HepG2 (cell line): ENCODE data around the gene RECQL. TPM values are rescaled to one million over a fixed set of nuclear protein-coding genes. Genes with fewer than 3 reads are reported as not detected.

Source experiments
- AHR ChIP-seq: IDR thresholded peaks from 2 replicates; pipeline ENCODE4 v1.6.1; 2018; ENCODE audit warnings: missing genetic modification reagents, missing compliant biosample characterization
- EZH2 ChIP-seq: conservative IDR thresholded peaks from 2 replicates; pipeline ENCODE4 v1.6.1; 2012; ENCODE audit warnings: mild to moderate bottlenecking, low read depth, low read length, moderate library complexity
- HES4 ChIP-seq: sonication (generic); formaldehyde crosslinking; IDR thresholded peaks from 2 replicates; pipeline ENCODE4 v1.9.0; 2021; ENCODE audit warnings: mild to moderate bottlenecking, missing genetic modification reagents, borderline replicate concordance
- HHEX ChIP-seq: IDR thresholded peaks from 2 replicates; pipeline ENCODE4 v1.6.1; 2016; ENCODE audit warnings: control low read depth
- KDM5B ChIP-seq: sonication (generic); formaldehyde crosslinking; IDR thresholded peaks from 2 replicates; pipeline ENCODE4 v1.4.0; 2020; ENCODE audit warnings: missing genetic modification reagents, mild to moderate bottlenecking, borderline replicate concordance
- PHF20 ChIP-seq: sonication (generic); formaldehyde crosslinking; IDR thresholded peaks from 2 replicates; pipeline ENCODE4 v1.5.0; 2020; ENCODE audit warnings: mild to moderate bottlenecking, missing genetic modification reagents
- REL ChIP-seq: sonication (generic); formaldehyde crosslinking; conservative IDR thresholded peaks from 2 replicates; pipeline ENCODE4 v1.8.0; 2022; ENCODE audit warnings: mild to moderate bottlenecking, missing genetic modification reagents, moderate library complexity
- SMYD3 ChIP-seq: sonication (generic); formaldehyde crosslinking; IDR thresholded peaks from 2 replicates; pipeline ENCODE4 v1.8.1; 2023; ENCODE audit warnings: mild to moderate bottlenecking, missing genetic modification reagents
- SOX6 ChIP-seq, 2 experiments: fragments of 450-650 bp in 1 of 2; sonication (generic) in 1 of 2; formaldehyde crosslinking in 1 of 2; IDR thresholded peaks; 2 replicates each; pipeline versions ENCODE4 v1.4.0 to v1.6.1; 2017 to 2020; ENCODE audit warnings: antibody characterized with exemption in 1 of 2, mild to moderate bottlenecking in 1 of 2, missing genetic modification reagents in 1 of 2
- ZBTB3 ChIP-seq: sonication (generic); formaldehyde crosslinking; IDR thresholded peaks from 2 replicates; pipeline ENCODE4 v1.4.0; 2020; ENCODE audit warnings: low read depth, mild to moderate bottlenecking, moderate library complexity, missing genetic modification reagents, borderline replicate concordance
- ZNF282 ChIP-seq: fragments of 450-650 bp; IDR thresholded peaks from 2 replicates; pipeline ENCODE4 v1.6.1; 2018; ENCODE audit not compliant: partially characterized antibody
- ZNF563 ChIP-seq: sonication (generic); formaldehyde crosslinking; IDR thresholded peaks from 2 replicates; pipeline ENCODE4 v1.8.0; 2022; ENCODE audit warnings: mild to moderate bottlenecking, moderate library complexity, missing genetic modification reagents
- ZNF687 ChIP-seq: sonication (generic); formaldehyde crosslinking; IDR thresholded peaks from 2 replicates; pipeline ENCODE4 v1.5.1; 2020; ENCODE audit warnings: mild to moderate bottlenecking, missing genetic modification reagents, moderate library complexity
- ZNF772 ChIP-seq: sonication (generic); formaldehyde crosslinking; IDR thresholded peaks from 2 replicates; pipeline ENCODE4 v1.5.0; 2020; ENCODE audit warnings: mild to moderate bottlenecking, missing genetic modification reagents
- polyA plus RNA-seq, 8 experiments: library from polyadenylated mRNA; depleted of rRNA in 3 of 8; stranded (reverse) in 7 of 8; unstranded in 1 of 8; fragments of >200 nt; fragmentation: Illumina TruSeq in 4 of 8; extraction: Trizol in 4 of 8; gene quantifications; 2 replicates each; pipeline versions ENCODE4 v1.2.1 to v1.2.3, GENCODE V29; 2011 to 2016; ENCODE audit warnings: low read depth in 4 of 8, missing spikeins in 1 of 8, mixed read lengths in 1 of 8; ENCODE audit not compliant: insufficient read depth in 1 of 8
- total RNA-seq, 5 experiments: library from RNA; depleted of rRNA; stranded (reverse); fragments of >200 nt; fragmentation: Illumina TruSeq; extraction: Trizol; gene quantifications; 2 replicates each; pipeline ENCODE4 v1.2.3, GENCODE V29; 2016; ENCODE audit warnings: low read depth in 1 of 5
- TF ChIP-seq, protein P1 (sequence below), 2 experiments: sonication (generic) in 1 of 2; formaldehyde crosslinking in 1 of 2; IDR thresholded peaks; 2 replicates each; pipeline versions ENCODE4 v1.6.1 to v1.9.0; 2014 to 2022; ENCODE audit warnings: antibody characterized with exemption in 1 of 2, borderline replicate concordance in 1 of 2, inconsistent platforms in 1 of 2, low read depth in 1 of 2, missing genetic modification reagents in 1 of 2
- TF ChIP-seq, protein P2 (sequence below): sonication (generic); formaldehyde crosslinking; IDR thresholded peaks from 2 replicates; pipeline ENCODE4 v1.5.0; 2020; ENCODE audit warnings: missing genetic modification reagents, mild to moderate bottlenecking, borderline replicate concordance

The RECQL gene
- total and polyA plus RNA-seq, 2 of the 13 experiments (the other 11 are each of a cell fraction or from before 2014, with no cell fraction given): 7.2 to 41.5 TPM

DNA sequence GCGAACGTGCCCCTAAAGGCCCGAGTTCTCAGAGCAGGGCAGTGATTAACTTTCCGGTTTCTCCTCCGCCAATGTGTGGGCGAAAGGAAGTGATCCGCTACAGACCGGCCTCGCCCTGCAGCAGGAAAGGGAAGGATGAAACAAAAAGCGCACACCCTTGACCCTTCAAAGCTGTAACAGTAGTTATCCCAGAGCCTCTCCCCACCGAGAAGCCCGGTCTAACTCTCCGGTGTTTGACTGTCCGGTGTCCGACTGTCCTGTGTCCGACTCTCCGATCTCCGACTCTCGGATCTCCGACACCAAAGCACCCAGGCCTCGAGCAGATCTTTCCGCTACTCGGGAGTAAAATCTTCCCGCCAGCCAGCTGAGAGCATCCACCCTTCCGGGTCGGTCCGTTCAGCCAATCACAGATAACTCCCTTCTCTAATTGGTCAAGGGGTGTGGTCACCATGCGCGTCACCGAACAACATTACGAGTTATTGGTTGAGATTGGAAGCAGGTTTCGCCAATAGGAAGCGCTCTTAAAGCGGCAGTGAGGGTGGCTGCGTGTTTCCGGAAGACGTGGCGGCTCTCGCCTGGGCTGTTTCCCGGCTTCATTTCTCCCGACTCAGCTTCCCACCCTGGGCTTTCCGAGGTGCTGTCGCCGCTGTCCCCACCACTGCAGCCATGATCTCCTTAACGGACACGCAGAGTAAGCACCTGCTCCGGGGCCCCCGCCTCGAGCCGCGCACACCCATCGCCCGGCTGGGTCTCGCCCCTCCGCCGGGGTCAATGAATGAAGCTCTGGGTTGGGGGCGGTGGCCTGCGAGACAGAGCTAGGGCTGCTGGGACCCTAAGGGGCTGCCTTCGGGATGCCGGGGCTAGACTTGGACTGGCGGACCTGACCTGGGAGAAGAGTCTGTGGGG, at the start of gene RECQL, which contains the start of gene GOLT1B (continued):
- TF ChIP-seq REL (CRISPR knock-in tag) (no peak), PHF20 (CRISPR knock-in tag) (peak; percentile 88), ZNF772 (CRISPR knock-in tag) (peak; percentile 89), HHEX (no peak), AHR (CRISPR knock-in tag) (peak; percentile 82; the same call in 1 of the 2 replicates), SMYD3 (CRISPR knock-in tag) (peak; percentile 30; the same call in 1 of the 2 replicates), ZNF563 (CRISPR knock-in tag) (0 out of 2 replicates have a peak, but pooled peaks have one; percentile 21), ZNF282 (no peak), EZH2 (no peak), HES4 (CRISPR knock-in tag) (no peak), ZBTB3 (CRISPR knock-in tag) (0 out of 2 replicates have a peak, but pooled peaks have one; percentile 0), SOX6 (IDR thresholded peaks at IDR 0.05) (no peak), SOX6 (CRISPR knock-in tag; IDR thresholded peaks at IDR 0.05) (peak; percentile 52; the same call in 1 of the 2 replicates), KDM5B (peak; percentile 19; the same call in 1 of the 2 replicates), ZNF687 (CRISPR knock-in tag) (peak; percentile 70)
- TF ChIP-seq, protein P1, sequence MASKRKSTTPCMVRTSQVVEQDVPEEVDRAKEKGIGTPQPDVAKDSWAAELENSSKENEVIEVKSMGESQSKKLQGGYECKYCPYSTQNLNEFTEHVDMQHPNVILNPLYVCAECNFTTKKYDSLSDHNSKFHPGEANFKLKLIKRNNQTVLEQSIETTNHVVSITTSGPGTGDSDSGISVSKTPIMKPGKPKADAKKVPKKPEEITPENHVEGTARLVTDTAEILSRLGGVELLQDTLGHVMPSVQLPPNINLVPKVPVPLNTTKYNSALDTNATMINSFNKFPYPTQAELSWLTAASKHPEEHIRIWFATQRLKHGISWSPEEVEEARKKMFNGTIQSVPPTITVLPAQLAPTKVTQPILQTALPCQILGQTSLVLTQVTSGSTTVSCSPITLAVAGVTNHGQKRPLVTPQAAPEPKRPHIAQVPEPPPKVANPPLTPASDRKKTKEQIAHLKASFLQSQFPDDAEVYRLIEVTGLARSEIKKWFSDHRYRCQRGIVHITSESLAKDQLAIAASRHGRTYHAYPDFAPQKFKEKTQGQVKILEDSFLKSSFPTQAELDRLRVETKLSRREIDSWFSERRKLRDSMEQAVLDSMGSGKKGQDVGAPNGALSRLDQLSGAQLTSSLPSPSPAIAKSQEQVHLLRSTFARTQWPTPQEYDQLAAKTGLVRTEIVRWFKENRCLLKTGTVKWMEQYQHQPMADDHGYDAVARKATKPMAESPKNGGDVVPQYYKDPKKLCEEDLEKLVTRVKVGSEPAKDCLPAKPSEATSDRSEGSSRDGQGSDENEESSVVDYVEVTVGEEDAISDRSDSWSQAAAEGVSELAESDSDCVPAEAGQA (IDR thresholded peaks at IDR 0.05; ENCODE audit: low read depth): no peak
- TF ChIP-seq, protein P1 (CRISPR knock-in tag; IDR thresholded peaks at IDR 0.05; ENCODE audit: borderline replicate concordance): 0 out of 2 replicates have a peak, but pooled peaks have one; percentile 49
- TF ChIP-seq, protein P2, sequence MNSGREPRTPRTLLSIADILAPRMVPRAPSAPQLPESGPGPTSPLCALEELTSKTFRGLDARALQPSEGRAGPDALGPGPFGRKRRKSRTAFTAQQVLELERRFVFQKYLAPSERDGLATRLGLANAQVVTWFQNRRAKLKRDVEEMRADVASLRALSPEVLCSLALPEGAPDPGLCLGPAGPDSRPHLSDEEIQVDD (CRISPR knock-in tag): 0 out of 2 replicates have a peak, but pooled peaks have one; percentile 60
